Central memory CD8-positive, alpha-beta T cell (primary cell): ENCODE data around the gene FBXO3.
A peak's percentile ranks its signal among the peaks of the same experiment; 100 is the strongest.

Source experiments
- ATAC-seq: fragments of 150-1000 bp; cut with Tn5 transposase; replicated peaks from 2 replicates; pipeline ENCODE4 v1.10.0; 2022; ENCODE audit warnings: mild to moderate bottlenecking, moderate FRiP score, moderate number of reproducible peaks; ENCODE audit not compliant: poor library complexity, severe bottlenecking; ENCODE audit errors: extremely low read depth
- DNase-seq, 2 donors: peaks; one replicate each; pipeline ENCODE4 v3.0.0; 2021; ENCODE audit warnings: low spot score in 2 of 2
- H3K27ac Mint-ChIP-seq: one replicate; pipeline ENCODE4 v1.8.0; 2022; ENCODE audit warnings: low read depth, mild to moderate bottlenecking, moderate library complexity, mixed read lengths
- H3K27me3 Mint-ChIP-seq: one replicate; pipeline ENCODE4 v1.8.0; 2022; ENCODE audit warnings: mixed read lengths
- H3K36me3 Mint-ChIP-seq: one replicate; pipeline ENCODE4 v1.8.0; 2022; ENCODE audit warnings: mild to moderate bottlenecking, moderate library complexity, mixed read lengths; ENCODE audit not compliant: insufficient read depth
- H3K4me1 Mint-ChIP-seq: one replicate; pipeline ENCODE4 v1.8.0; 2022; ENCODE audit warnings: mixed read lengths
- H3K4me3 Mint-ChIP-seq: one replicate; pipeline ENCODE4 v1.8.0; 2022; ENCODE audit warnings: mild to moderate bottlenecking, moderate library complexity, mixed read lengths
- H3K9me3 Mint-ChIP-seq: one replicate; pipeline ENCODE4 v1.8.0; 2022; ENCODE audit warnings: mixed read lengths

FBXO3 gene

GRCh38 chr11:33703234-33703633, 71.1 kb downstream of the FBXO3 start:
- DNase-seq, result no peak
- H3K9me3 Mint-ChIP-seq, result no peaks in the 10 kb centered on the region
- H3K27me3 Mint-ChIP-seq, result no peaks in the 10 kb centered on the region
- H3K36me3 Mint-ChIP-seq, result peaks cover 6% of the 10 kb centered on the region
- peaks cover 16% of the 10 kb centered on the region for H3K4me1 Mint-ChIP-seq
- no peak for ATAC-seq
- no peak overlapping the region for H3K27ac Mint-ChIP-seq
- no peak overlapping the region for H3K4me3 Mint-ChIP-seq

GRCh38 chr11:33701302-33702230, 72.8 kb downstream of the FBXO3 start:
- H3K36me3 Mint-ChIP-seq, result peaks cover 6% of the 10 kb centered on the region
- H3K27me3 Mint-ChIP-seq, result peaks cover 16% of the 10 kb centered on the region
- no peaks in the 10 kb centered on the region for H3K9me3 Mint-ChIP-seq
- peak overlapping the region; percentile 74 for H3K27ac Mint-ChIP-seq
- H3K4me1 Mint-ChIP-seq, result peaks cover 16% of the 10 kb centered on the region
- H3K4me3 Mint-ChIP-seq, result peak overlapping the region; percentile 84
- DNase-seq, result no peak
- ATAC-seq, result no peak

GRCh38 chr11:33700502-33701271, 73.6 kb downstream of the FBXO3 start, which contains the start of gene C11orf91:
C11orf91 (minus strand) TSS chr11:33700826; CDS start chr11:33700740, 86 bp downstream.
- peak; percentile 88 to 97 for DNase-seq
- ATAC-seq, result peak; percentile 90
- Mint-ChIP-seq H3K4me3 (peak within 1 kb of the TSS; percentile 84), H3K27ac (peak within 1 kb of the TSS; percentile 74), H3K9me3 (no peaks in the 10 kb centered on the region), H3K36me3 (peaks cover 6% of the 10 kb centered on the region), H3K27me3 (peaks cover 25% of the 10 kb centered on the region), H3K4me1 (peaks cover 16% of the 10 kb centered on the region)

- H3K9me3 Mint-ChIP-seq, result no peaks in the 10 kb centered on the region
Measured at GRCh38 chr11:33700063-33700501, 74.2 kb downstream of the FBXO3 start.

GRCh38 chr11:33699515-33700062, 74.7 kb downstream of the FBXO3 start:
- no peak for DNase-seq
- Mint-ChIP-seq H3K36me3 (peaks cover 6% of the 10 kb centered on the region), H3K4me3 (peak overlapping the region; percentile 84), H3K9me3 (no peaks in the 10 kb centered on the region), H3K4me1 (peaks cover 16% of the 10 kb centered on the region), H3K27me3 (peaks cover 26% of the 10 kb centered on the region), H3K27ac (no peak overlapping the region)
- ATAC-seq, result no peak

More at GRCh38 chr11:33700063-33700501, 74.2 kb downstream of the FBXO3 start:
- peaks cover 16% of the 10 kb centered on the region for H3K4me1 Mint-ChIP-seq
- DNase-seq (no peak), ATAC-seq (no peak)
- no peak overlapping the region for H3K27ac Mint-ChIP-seq
- peaks cover 26% of the 10 kb centered on the region for H3K27me3 Mint-ChIP-seq
- peak overlapping the region; percentile 84 for H3K4me3 Mint-ChIP-seq
- peaks cover 6% of the 10 kb centered on the region for H3K36me3 Mint-ChIP-seq

- Mint-ChIP-seq H3K4me3 (no peak overlapping the region), H3K27me3 (peaks cover 27% of the 10 kb centered on the region), H3K36me3 (peaks cover 5% of the 10 kb centered on the region), H3K9me3 (no peaks in the 10 kb centered on the region), H3K4me1 (peaks cover 16% of the 10 kb centered on the region), H3K27ac (no peak overlapping the region)
- no peak for ATAC-seq
- DNase-seq, result no peak
Measured at GRCh38 chr11:33698921-33699320, 75.4 kb downstream of the FBXO3 start.

- Mint-ChIP-seq H3K9me3 (no peaks in the 10 kb centered on the region), H3K27me3 (peaks cover 36% of the 10 kb centered on the region), H3K27ac (no peak overlapping the region), H3K4me1 (peaks cover 16% of the 10 kb centered on the region), H3K4me3 (no peak overlapping the region), H3K36me3 (peaks cover 4% of the 10 kb centered on the region)
- DNase-seq, result no peak
- no peak for ATAC-seq
Measured at GRCh38 chr11:33697997-33698396, 76.3 kb downstream of the FBXO3 start.

- H3K36me3 Mint-ChIP-seq, result peaks cover 4% of the 10 kb centered on the region
- no peak for DNase-seq
- H3K27ac Mint-ChIP-seq, result no peak overlapping the region
- H3K9me3 Mint-ChIP-seq, result no peaks in the 10 kb centered on the region
- H3K4me1 Mint-ChIP-seq, result peaks cover 16% of the 10 kb centered on the region
- H3K27me3 Mint-ChIP-seq, result peaks cover 40% of the 10 kb centered on the region
- no peak for ATAC-seq
- H3K4me3 Mint-ChIP-seq, result no peak overlapping the region
Measured at GRCh38 chr11:33696931-33697638, 77.2 kb downstream of the FBXO3 start.

- ATAC-seq (no peak), DNase-seq (no peak)
- Mint-ChIP-seq H3K36me3 (peaks cover 4% of the 10 kb centered on the region), H3K4me1 (peaks cover 13% of the 10 kb centered on the region), H3K9me3 (no peaks in the 10 kb centered on the region), H3K27me3 (peaks cover 41% of the 10 kb centered on the region), H3K27ac (no peak overlapping the region), H3K4me3 (no peak overlapping the region)
Measured at GRCh38 chr11:33696411-33696810, 77.9 kb downstream of the FBXO3 start.

GRCh38 chr11:33695051-33695566, 79.2 kb downstream of the FBXO3 start:
- no peaks in the 10 kb centered on the region for H3K9me3 Mint-ChIP-seq
- no peak overlapping the region for H3K4me3 Mint-ChIP-seq
- DNase-seq (no peak), ATAC-seq (no peak)
- H3K4me1 Mint-ChIP-seq, result peaks cover 5% of the 10 kb centered on the region
- H3K36me3 Mint-ChIP-seq, result no peaks in the 10 kb centered on the region
- peaks cover 49% of the 10 kb centered on the region for H3K27me3 Mint-ChIP-seq
- H3K27ac Mint-ChIP-seq, result no peak overlapping the region

- no peak overlapping the region for H3K27ac Mint-ChIP-seq
- DNase-seq (no peak), ATAC-seq (no peak)
- H3K9me3 Mint-ChIP-seq, result no peaks in the 10 kb centered on the region
- H3K27me3 Mint-ChIP-seq, result peaks cover 49% of the 10 kb centered on the region
- H3K4me1 Mint-ChIP-seq, result no peaks in the 10 kb centered on the region
- H3K36me3 Mint-ChIP-seq, result no peaks in the 10 kb centered on the region
- H3K4me3 Mint-ChIP-seq, result no peak overlapping the region
Measured at GRCh38 chr11:33694346-33695050, 79.8 kb downstream of the FBXO3 start.
